Breast epithelium (tissue), 3 donors: ENCODE measurements around the gene SIT1.
"Not testable (repeated sequence)": the region's sequence is repeated elsewhere in the genome, so short reads cannot be mapped to it uniquely, and the experiment has no call there.

Experiments used
- CTCF ChIP-seq, 3 donors: fragments of 450-650 bp; IDR thresholded peaks; one replicate each; pipeline ENCODE4 v1.5.1; 2016 to 2017; ENCODE audit warnings: antibody characterized with exemption in 3 of 3, mild to moderate bottlenecking in 3 of 3, moderate library complexity in 3 of 3
- POLR2A ChIP-seq: fragments of 450-650 bp; IDR thresholded peaks from one replicate; pipeline ENCODE4 v1.6.1; 2016; ENCODE audit warnings: antibody characterized with exemption, mild to moderate bottlenecking, moderate library complexity
- POLR2AphosphoS5 ChIP-seq, 3 donors: sonication (generic); formaldehyde crosslinking; IDR thresholded peaks; one replicate each; pipeline ENCODE4 v1.6.1; 2017; ENCODE audit warnings: antibody characterized with exemption in 3 of 3

- not testable (repeated sequence) for TF ChIP-seq CTCF (IDR thresholded peaks at IDR 0.05); POLR2A; POLR2AphosphoS5 (IDR thresholded peaks at IDR 0.05)
Measured at GRCh38 chr9:35640431-35640830, 10.3 kb downstream of the SIT1 start.
